GM04503 (cell line): ENCODE data around the gene SERINC3.

Source experiments
- DNase-seq: peaks from one replicate; pipeline ENCODE4 v3.0.0-alpha.2; 2012; ENCODE audit warnings: low read depth

SERINC3 gene

GRCh38 chr20:44532981-44533331, 11.1 kb upstream of the SERINC3 start:
- no peak for DNase-seq

- DNase-seq = no peak
Measured at GRCh38 chr20:44532259-44532980, 10.6 kb upstream of the SERINC3 start.

GRCh38 chr20:44528309-44528708, 6.4 kb upstream of the SERINC3 start:
- no peak for DNase-seq

GRCh38 chr20:44527716-44528199, 5.9 kb upstream of the SERINC3 start:
- no peak for DNase-seq

GRCh38 chr20:44526129-44526528, 4.3 kb upstream of the SERINC3 start:
- DNase-seq = no peak

GRCh38 chr20:44523746-44524145, 1.9 kb upstream of the SERINC3 start:
- no peak for DNase-seq

GRCh38 chr20:44522841-44523240, 971 bp upstream of the SERINC3 start:
- no peak for DNase-seq

GRCh38 chr20:44520881-44521280, 989 bp downstream of the SERINC3 start:
- DNase-seq = no peak

GRCh38 chr20:44518248-44518647, 3.6 kb downstream of the SERINC3 start:
- DNase-seq = no peak

- DNase-seq = no peak
Measured at GRCh38 chr20:44517454-44517853, 4.4 kb downstream of the SERINC3 start.

- no peak for DNase-seq
Measured at GRCh38 chr20:44516491-44516890, 5.4 kb downstream of the SERINC3 start.

- DNase-seq = no peak
Measured at GRCh38 chr20:44513871-44514270, 8.0 kb downstream of the SERINC3 start.

GRCh38 chr20:44509762-44510161, 12.1 kb downstream of the SERINC3 start:
- no peak for DNase-seq

- no peak for DNase-seq
Measured at GRCh38 chr20:44504402-44505307, 17.2 kb downstream of the SERINC3 start.

GRCh38 chr20:44502968-44503367, 18.9 kb downstream of the SERINC3 start:
- DNase-seq = no peak

GRCh38 chr20:44501448-44501847, 20.4 kb downstream of the SERINC3 start:
- peak; percentile 50 for DNase-seq

- DNase-seq = no peak
Measured at GRCh38 chr20:44500221-44500620, 21.6 kb downstream of the SERINC3 start.

- no peak for DNase-seq
Measured at GRCh38 chr20:44497761-44498160, 24.1 kb downstream of the SERINC3 start.

- DNase-seq = peak; percentile 69
Measured at GRCh38 chr20:44496976-44497375, 24.9 kb downstream of the SERINC3 start.

- DNase-seq = peak; percentile 99
Measured at GRCh38 chr20:44495802-44496481, 25.9 kb downstream of the SERINC3 start.

GRCh38 chr20:44495257-44495656, 26.6 kb downstream of the SERINC3 start:
- DNase-seq = peak; percentile 54

- no peak for DNase-seq
Measured at GRCh38 chr20:44494681-44495080, 27.2 kb downstream of the SERINC3 start.

GRCh38 chr20:44494266-44494665, 27.6 kb downstream of the SERINC3 start:
- peak; percentile 71 for DNase-seq
